ENCODE results near the gene TPX2.
"Not testable (repeated sequence)": the region's sequence is repeated elsewhere in the genome, so short reads cannot be mapped to it uniquely, and the experiment has no call there.

TPX2 gene

DNA sequence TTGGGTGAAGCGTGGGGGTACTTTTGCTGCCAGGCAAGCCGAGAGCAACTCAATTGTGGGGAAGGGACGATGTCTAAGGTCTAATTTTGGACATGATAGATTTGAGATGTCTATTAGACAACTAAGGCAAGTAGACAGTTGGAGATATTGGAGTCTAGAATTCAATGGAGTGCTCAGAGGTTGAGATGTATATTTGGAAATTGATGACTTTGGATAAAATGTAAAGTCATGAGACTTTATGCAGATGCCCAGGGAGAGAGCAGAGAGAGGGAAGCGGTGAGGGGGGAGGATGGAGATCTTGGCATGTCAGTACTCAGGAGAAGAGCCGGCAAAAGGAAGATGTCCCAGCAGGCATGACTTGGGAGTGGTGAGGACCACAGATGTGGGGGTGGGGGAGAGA is 87.0 kb downstream of the TPX2 start:
- Histone ChIP-seq H3K4me2 (ENCODE audit: low read length) (no peak overlapping the region), H3K27me3 (ENCODE audit: insufficient read depth, low read length) (no peaks in the 10 kb centered on the region), H3K4me3 (ENCODE audit: low read depth, low read length, poor library complexity, severe bottlenecking) (no peak overlapping the region), H3K9ac (ENCODE audit: low read length) (no peak overlapping the region), H3K9me3 (ENCODE audit: low read length) (no peaks in the 10 kb centered on the region), H3F3A (ENCODE audit: insufficient read depth, low read length) (no peaks in the 10 kb centered on the region), H4K20me1 (ENCODE audit: insufficient read depth, low read length) (no peaks in the 10 kb centered on the region), H2AFZ (ENCODE audit: low read length) (no peak overlapping the region), H3K9me2 (ENCODE audit: low read depth, low read length) (no peaks in the 10 kb centered on the region), H3K4me1 (ENCODE audit: insufficient read depth, low read length, severe bottlenecking) (peaks cover 7% of the 10 kb centered on the region), H3K27ac (ENCODE audit: low read depth, low read length, poor library complexity, severe bottlenecking) (no peak overlapping the region), H3K36me3 (ENCODE audit: insufficient read depth, low read length) (no peaks in the 10 kb centered on the region), H3K79me2 (ENCODE audit: insufficient read depth, low read length) (no peaks in the 10 kb centered on the region)
- TF ChIP-seq CTCF (IDR thresholded peaks at IDR 0.05; ENCODE audit: low read length) = no peak
- no peak for TF ChIP-seq EZH2 (IDR thresholded peaks at IDR 0.05; ENCODE audit: borderline replicate concordance, low read length)

- TF ChIP-seq CTCF (IDR thresholded peaks at IDR 0.05; ENCODE audit: low read length) (no peak), EZH2 (IDR thresholded peaks at IDR 0.05; ENCODE audit: borderline replicate concordance, low read length) (no peak)
- H2AFZ ChIP-seq (ENCODE audit: low read length) = no peak overlapping the region
- no peak overlapping the region for H3K4me3 ChIP-seq (ENCODE audit: low read depth, low read length, poor library complexity, severe bottlenecking)
- no peak overlapping the region for H3K4me2 ChIP-seq (ENCODE audit: low read length)
- H3K9ac ChIP-seq (ENCODE audit: low read length) = no peak overlapping the region
- no peaks in the 10 kb centered on the region for H3K27me3 ChIP-seq (ENCODE audit: insufficient read depth, low read length)
- H4K20me1 ChIP-seq (ENCODE audit: insufficient read depth, low read length) = no peaks in the 10 kb centered on the region
- H3K27ac ChIP-seq (ENCODE audit: low read depth, low read length, poor library complexity, severe bottlenecking) = no peak overlapping the region
- peaks cover 7% of the 10 kb centered on the region for H3K4me1 ChIP-seq (ENCODE audit: insufficient read depth, low read length, severe bottlenecking)
- H3F3A ChIP-seq (ENCODE audit: insufficient read depth, low read length) = no peaks in the 10 kb centered on the region
- H3K9me2 ChIP-seq (ENCODE audit: low read depth, low read length) = no peaks in the 10 kb centered on the region
- H3K79me2 ChIP-seq (ENCODE audit: insufficient read depth, low read length) = no peaks in the 10 kb centered on the region
- no peaks in the 10 kb centered on the region for H3K36me3 ChIP-seq (ENCODE audit: insufficient read depth, low read length)
- no peaks in the 10 kb centered on the region for H3K9me3 ChIP-seq (ENCODE audit: low read length)
Measured at GRCh38 chr20:31827059-31827458, 88.0 kb downstream of the TPX2 start.

DNA sequence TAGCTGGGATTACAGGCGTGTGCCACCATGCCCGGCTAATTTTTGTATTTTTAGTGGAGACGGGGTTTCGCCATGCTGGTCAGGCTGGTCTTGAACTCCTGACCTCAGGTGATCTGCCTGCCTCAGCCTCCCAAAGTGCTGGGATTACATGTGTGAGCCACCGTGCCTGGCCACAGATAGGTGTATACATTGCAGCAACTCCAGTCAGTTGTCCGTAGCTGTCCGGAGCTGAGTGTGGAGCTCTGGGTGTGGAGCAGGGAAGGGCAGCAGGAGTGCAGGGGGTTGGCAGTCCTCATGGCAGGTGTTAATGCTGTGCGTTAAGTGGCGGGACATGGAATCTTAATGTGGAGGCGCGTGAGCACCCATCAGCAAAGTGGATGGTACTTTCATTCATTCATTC is 88.9 kb downstream of the TPX2 start:
- not testable (repeated sequence) for H3K9ac ChIP-seq (ENCODE audit: low read length); H3K4me1 ChIP-seq (ENCODE audit: insufficient read depth, low read length, severe bottlenecking); H3K79me2 ChIP-seq (ENCODE audit: insufficient read depth, low read length); H3K27ac ChIP-seq (ENCODE audit: low read depth, low read length, poor library complexity, severe bottlenecking); H2AFZ ChIP-seq (ENCODE audit: low read length); H3K4me3 ChIP-seq (ENCODE audit: low read depth, low read length, poor library complexity, severe bottlenecking); H3K9me3 ChIP-seq (ENCODE audit: low read length); H3K27me3 ChIP-seq (ENCODE audit: insufficient read depth, low read length); H3K4me2 ChIP-seq (ENCODE audit: low read length); H3K36me3 ChIP-seq (ENCODE audit: insufficient read depth, low read length); H3F3A ChIP-seq (ENCODE audit: insufficient read depth, low read length); H3K9me2 ChIP-seq (ENCODE audit: low read depth, low read length); H4K20me1 ChIP-seq (ENCODE audit: insufficient read depth, low read length)

DNA sequence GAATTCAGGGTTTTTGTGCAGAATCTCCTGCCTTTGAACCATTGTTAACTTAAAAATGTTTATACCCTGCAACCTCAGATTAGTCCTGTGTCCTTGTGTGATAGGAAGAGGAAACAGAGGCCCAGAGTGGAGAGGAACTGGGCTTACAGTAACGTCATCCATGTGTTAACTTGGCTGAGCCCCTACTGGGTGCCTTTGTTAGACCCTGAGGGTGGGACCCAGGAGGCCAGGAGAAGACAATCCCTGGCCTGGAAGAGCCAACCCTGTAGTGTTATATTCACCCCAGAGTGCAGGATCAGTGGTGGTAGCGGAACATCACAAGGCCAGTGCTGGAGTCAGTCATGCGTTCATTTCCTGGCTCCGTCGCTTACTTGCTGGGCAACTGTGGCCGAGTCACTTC is 90.6 kb downstream of the TPX2 start:
- H3F3A ChIP-seq (ENCODE audit: insufficient read depth, low read length) = no peaks in the 10 kb centered on the region
- no peak overlapping the region for H3K4me3 ChIP-seq (ENCODE audit: low read depth, low read length, poor library complexity, severe bottlenecking)
- H3K4me1 ChIP-seq (ENCODE audit: insufficient read depth, low read length, severe bottlenecking) = peaks cover 7% of the 10 kb centered on the region
- no peaks in the 10 kb centered on the region for H3K9me2 ChIP-seq (ENCODE audit: low read depth, low read length)
- H3K27me3 ChIP-seq (ENCODE audit: insufficient read depth, low read length) = no peaks in the 10 kb centered on the region
- no peaks in the 10 kb centered on the region for H3K9me3 ChIP-seq (ENCODE audit: low read length)
- no peak overlapping the region for H2AFZ ChIP-seq (ENCODE audit: low read length)
- H3K79me2 ChIP-seq (ENCODE audit: insufficient read depth, low read length) = no peaks in the 10 kb centered on the region
- no peak overlapping the region for H3K4me2 ChIP-seq (ENCODE audit: low read length)
- no peaks in the 10 kb centered on the region for H3K36me3 ChIP-seq (ENCODE audit: insufficient read depth, low read length)
- no peak for TF ChIP-seq CTCF (IDR thresholded peaks at IDR 0.05; ENCODE audit: low read length)
- TF ChIP-seq EZH2 (IDR thresholded peaks at IDR 0.05; ENCODE audit: borderline replicate concordance, low read length) = no peak
- H3K9ac ChIP-seq (ENCODE audit: low read length) = no peak overlapping the region
- no peak overlapping the region for H3K27ac ChIP-seq (ENCODE audit: low read depth, low read length, poor library complexity, severe bottlenecking)
- no peaks in the 10 kb centered on the region for H4K20me1 ChIP-seq (ENCODE audit: insufficient read depth, low read length)
